KOPT-K1 (cell line): ENCODE measurements around the gene KRT84.
"Not testable (repeated sequence)": the region's sequence is repeated elsewhere in the genome, so short reads cannot be mapped to it uniquely, and the experiment has no call there.

Experiments used
- H3K27ac ChIP-seq: fragments of 200-600 bp; sonication (generic); 2 replicates; pipeline ENCODE4 v1.5.1; 2016; ENCODE audit warnings: antibody characterized with exemption, mild to moderate bottlenecking, low read depth, low read length; ENCODE audit not compliant: poor library complexity, severe bottlenecking
- H3K36me3 ChIP-seq: fragments of 200-600 bp; sonication (generic); 2 replicates; pipeline ENCODE4 v1.5.1; 2017; ENCODE audit warnings: antibody characterized with exemption, mild to moderate bottlenecking, low read length, moderate library complexity; ENCODE audit not compliant: insufficient read depth
- H3K9me3 ChIP-seq: fragments of 200-600 bp; sonication (generic); 2 replicates; pipeline ENCODE4 v1.5.1; 2017; ENCODE audit warnings: antibody characterized with exemption, low read length, mild to moderate bottlenecking; ENCODE audit not compliant: insufficient read depth, poor library complexity, severe bottlenecking

The KRT84 gene

DNA sequence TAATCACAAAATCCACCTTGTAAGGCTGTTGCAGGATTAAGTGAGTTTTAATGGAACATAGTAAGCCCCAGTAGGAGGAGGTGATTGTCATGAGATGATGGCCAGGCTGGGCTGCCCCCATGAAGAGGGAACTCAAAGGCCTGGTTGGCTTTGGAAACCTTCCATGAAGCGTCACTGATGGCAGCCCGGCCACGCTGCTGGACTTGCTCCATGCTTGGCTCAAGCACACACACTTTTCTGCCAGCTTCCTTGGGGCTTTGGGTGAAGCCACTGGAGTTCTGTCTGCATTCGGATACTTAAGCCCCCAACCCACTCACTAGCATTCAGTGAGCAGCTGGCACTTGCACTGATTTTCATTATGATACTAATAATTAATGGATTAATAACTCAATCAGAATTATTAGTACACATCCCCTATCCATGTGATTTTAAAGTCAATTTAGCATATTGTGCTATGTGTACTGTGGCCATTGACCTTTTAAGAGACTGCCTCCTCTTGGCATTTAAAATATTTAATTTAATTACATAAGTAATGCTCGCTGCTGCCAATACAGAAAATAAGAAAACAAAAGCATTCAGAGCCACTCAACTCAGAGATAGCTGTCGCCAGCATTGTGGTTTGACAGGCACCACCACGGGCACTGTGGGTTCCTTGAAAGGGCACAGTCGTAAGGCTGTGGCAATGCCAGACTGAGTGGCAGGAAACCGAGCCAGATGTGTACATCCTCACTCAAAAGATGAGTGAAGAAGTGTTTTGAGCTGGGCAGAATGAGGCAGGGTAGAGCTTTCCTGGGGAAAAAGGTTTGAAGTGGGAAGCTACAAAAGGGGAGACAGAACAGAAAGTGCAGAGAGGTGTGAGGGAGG is 34.0 kb downstream of the KRT84 start:
- H3K36me3 ChIP-seq, result no peaks in the 10 kb centered on the region
- H3K9me3 ChIP-seq, result no peaks in the 10 kb centered on the region

DNA sequence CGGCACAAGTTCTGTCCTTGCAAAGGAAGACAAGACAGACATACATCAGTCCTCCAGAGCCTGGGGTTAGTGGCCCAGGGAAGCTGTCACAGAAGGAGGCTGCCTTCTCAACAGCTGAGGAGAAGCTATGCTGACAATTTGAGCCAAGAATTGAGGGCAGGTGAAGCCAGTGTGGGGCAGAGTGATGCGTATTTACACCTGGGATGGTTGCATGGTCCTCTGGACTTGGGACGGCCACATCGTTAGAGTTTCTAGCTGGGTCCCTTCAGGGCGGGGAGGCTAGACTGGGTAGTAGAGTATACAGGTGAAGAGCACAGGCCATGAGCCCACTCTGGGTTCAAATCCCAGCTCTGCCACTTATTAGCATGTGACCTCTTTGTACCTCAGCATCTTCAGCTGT is 34.7 kb downstream of the KRT84 start:
- H3K27ac ChIP-seq, result no peak overlapping the region
- no peaks in the 10 kb centered on the region for H3K9me3 ChIP-seq
- H3K36me3 ChIP-seq, result no peaks in the 10 kb centered on the region

More for the DNA sequence above, 34.0 kb downstream of the KRT84 start:
- H3K27ac ChIP-seq, result no peak overlapping the region

DNA sequence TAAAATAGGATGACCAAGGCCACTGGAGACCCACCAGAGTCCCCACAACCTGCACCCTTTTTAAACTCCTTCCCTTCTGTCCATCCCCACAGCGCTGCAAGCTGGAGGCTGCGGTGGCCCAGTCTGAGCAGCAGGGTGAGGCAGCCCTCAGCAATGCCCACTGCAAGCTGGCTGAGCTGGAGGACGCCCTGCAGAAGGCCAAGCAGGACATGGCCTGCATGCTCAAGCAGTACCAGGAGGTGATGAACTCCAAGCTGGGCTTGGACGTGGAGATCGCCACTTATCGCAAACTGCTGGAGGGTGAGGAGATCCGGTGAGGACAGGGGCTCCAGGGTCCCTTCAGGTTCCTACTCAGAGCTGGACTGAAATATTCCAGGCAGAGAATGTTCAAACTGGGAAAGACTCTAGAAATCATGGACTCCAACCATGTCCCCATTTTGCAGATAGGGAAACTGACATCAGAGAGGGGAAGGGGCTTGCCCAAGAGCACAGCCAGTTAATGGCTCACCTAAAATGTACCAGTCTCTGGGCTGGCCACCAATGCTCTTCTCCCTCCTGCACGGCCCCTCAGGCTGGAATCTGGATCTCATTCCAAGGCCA is 35.3 kb downstream of the KRT84 start:
- no peaks in the 10 kb centered on the region for H3K36me3 ChIP-seq
- H3K27ac ChIP-seq, result no peak overlapping the region
- H3K9me3 ChIP-seq, result no peaks in the 10 kb centered on the region

DNA sequence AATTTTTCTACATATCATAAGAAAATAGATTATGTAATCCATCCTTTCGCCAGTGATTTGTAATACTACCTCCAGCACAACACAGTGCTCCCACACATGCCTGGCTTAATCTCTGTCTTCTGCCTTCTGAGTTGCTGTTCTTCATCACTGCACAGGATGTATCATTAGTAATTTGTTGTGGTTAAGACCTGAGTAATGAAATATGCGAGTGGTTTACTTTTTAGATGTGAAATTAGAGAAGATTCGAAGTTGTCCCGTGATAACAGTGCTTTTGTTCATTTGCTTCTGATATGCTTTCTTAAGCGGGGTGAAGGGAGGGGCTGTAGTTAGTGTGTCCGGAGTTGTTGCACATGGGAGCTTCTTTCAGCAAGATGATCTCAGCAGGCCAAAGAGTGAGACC is 36.3 kb downstream of the KRT84 start:
- H3K27ac ChIP-seq, result no peak overlapping the region
- no peaks in the 10 kb centered on the region for H3K36me3 ChIP-seq
- no peaks in the 10 kb centered on the region for H3K9me3 ChIP-seq

DNA sequence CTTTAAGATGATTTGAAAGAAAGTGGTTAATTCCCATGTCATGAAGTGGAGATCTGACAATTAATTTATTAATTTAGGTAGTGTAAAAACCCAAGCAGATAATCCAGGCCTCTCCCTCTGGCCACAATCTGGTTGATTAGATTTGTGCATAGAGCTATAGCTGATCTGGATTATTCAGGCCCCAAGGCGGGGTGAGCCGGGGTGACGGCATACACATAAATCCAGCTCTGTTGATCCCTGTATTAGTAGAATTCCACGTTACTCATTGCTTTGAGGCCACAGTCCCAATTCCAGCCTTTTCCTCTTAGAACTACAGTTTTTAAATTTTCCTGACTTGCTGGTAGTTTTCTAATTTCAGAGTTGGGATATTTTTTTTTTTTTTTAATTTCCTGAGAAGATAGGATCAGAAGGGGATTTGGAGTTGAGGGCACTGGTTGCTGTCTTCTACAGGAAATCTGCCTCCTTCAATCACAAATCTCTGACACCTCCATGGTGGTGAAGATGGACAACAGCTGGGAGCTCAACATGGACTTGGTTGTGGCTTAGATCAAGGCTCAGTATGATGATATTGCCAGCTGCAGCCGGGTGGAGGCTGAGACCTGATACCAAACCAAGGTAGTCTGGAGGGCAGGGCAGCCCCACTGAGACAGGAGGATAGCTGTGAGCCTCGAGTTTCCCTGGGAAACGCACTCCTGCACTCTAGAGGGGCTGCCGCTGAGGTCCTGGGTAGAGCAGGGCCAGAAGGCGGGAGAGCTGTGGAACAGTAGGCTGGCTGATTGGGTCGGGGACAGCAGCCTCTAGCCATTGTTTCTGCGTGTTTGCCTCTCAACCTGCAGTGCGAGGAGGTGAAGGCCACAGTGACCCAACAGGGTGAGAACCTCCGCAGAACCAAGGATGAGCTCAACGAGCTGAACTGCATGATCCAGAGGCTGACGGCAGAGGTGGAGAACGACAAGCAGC is 37.6 kb downstream of the KRT84 start:
- H3K9me3 ChIP-seq, result peaks cover 3% of the 10 kb centered on the region
- H3K27ac ChIP-seq, result no peak overlapping the region
- no peaks in the 10 kb centered on the region for H3K36me3 ChIP-seq

DNA sequence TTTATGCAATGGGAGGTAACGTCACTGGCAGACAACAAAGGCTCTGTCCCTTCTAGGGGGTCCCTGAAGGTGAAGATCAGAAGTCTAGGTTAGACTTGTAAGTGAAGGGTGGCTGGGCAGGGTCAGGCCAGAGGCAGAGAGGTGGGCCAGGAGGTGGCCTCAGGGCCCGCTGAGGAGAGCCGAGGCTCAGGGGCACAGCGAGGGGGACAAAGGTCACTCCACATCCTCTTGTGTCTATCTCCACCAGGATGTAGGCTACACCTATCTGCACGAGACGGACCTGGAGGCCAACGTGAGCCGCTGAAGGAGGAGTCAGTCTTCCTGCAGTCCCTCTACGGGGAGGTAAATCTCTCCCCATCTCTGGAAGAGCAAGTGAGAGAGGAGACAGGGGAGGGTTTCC is 38.4 kb downstream of the KRT84 start:
- Histone ChIP-seq H3K9me3 (peaks cover 3% of the 10 kb centered on the region), H3K27ac (no peak overlapping the region), H3K36me3 (no peaks in the 10 kb centered on the region)

DNA sequence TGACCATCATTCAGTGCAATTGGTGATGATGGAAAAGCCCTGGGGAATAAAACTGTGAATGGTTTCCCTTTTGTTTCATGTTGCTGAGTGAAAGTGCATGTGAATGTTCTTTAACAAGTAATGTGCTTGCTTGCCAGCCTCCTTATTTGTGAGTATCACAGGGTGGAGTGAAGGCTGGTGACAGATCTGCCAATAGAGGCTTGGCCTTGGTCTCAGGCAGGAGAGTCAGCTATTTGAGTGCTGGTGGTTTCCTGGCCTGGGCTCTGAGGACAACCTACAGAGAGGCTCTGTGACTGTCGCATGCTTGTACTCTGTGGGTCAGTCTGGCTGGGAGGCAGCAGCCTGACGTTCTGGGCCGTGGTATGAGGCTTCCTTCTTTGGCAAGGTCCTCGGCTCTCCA is 38.9 kb downstream of the KRT84 start:
- Histone ChIP-seq H3K36me3 (no peaks in the 10 kb centered on the region), H3K27ac (no peak overlapping the region), H3K9me3 (peaks cover 3% of the 10 kb centered on the region)

DNA sequence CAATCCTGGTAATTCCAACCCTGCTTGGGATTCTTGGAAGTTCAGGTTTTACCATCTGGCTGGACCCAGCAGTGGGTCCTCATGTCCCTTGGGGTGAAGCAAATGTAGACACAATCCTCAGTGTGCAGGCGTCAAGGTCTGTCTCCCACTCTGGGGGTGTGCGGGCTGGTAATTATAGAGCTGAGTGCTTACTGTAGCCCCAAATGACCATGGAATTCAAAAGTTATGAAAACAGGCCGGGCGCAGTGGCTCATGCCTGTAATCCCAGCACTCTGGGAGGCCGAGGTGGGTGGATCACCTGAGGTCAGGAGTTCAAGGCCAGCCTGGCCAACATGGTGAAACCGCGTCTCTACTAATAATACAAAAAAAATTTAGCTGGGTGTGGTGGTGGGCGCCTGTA is 40.4 kb downstream of the KRT84 start:
- H3K36me3 ChIP-seq, H3K9me3 ChIP-seq, H3K27ac ChIP-seq: not testable (repeated sequence)

DNA sequence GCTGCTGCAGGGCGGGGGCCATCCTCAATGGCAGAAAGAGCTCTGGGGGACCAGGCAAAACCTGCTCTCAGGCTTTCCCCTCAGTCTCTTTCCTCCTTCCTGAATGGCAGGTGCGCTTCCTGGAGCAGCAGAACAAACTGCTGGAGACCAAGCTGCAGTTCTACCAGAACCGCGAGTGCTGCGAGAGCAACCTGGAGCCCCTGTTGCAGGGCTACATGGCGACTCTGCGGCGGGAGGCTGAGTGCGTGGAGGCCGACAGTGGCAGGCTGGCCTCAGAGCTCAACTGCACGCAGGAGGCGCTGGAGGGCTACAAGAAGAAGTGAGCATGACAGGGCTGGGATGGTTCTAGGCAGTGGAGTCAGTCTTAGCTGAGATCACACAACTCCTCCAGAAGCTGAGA is 41.3 kb downstream of the KRT84 start:
- Histone ChIP-seq H3K27ac (no peak overlapping the region), H3K36me3 (no peaks in the 10 kb centered on the region), H3K9me3 (peaks cover 3% of the 10 kb centered on the region)

DNA sequence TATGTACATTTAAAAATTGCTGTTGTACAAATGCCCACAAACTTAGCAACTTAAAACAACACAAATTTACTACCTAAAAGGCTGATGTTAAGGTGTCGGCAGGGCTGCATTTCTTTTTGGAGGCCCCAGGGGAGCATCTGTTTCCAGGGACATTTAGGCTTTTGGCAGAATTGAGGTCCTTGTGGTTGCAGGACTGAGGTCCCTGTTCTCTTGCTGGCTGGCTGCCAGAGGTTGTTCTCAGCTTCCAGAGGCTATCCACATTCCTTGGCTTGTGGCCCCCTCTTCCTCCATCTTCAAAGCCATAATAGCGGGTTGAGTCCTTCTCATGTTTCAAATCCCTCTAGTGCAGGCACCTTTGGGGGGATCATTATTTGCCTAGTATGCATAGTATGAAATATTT is 41.9 kb downstream of the KRT84 start:
- Histone ChIP-seq H3K36me3 (no peaks in the 10 kb centered on the region), H3K27ac (no peak overlapping the region), H3K9me3 (peaks cover 3% of the 10 kb centered on the region)

DNA sequence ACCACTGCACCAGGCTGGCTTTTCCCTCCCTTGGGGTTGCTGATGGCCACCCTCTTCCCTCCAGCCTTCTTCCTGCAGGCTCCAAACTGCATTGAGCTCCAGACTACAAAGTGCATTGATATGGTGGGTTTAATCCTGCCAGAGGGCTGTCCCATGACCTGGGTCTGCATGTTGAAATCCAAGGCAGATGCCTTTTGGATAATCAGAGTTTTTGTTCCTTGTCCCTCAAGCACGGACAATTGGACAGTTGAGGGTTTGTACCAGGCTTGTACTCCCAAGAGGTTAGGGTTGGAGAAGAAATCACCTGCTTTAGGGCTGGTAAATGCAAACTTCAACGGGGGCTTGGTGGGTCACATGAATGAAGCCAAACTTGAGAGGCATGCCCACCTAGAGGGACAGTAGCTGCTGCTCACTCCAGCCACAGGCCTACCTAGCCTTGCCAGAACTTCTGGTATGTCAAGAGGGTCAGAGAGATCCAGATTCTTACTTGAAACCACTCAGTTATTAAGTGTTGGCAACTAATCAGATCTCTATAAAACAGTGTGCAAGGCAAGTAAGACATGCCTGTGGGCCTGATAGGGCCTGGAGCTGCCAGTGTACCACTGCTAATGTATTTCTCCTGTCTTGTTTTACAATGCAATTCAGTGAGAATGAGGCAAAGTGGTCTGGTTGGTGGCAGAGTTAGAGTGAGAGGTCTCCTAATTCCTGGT is 42.5 kb downstream of the KRT84 start:
- Histone ChIP-seq H3K27ac (no peak overlapping the region), H3K9me3 (peaks cover 3% of the 10 kb centered on the region), H3K36me3 (no peaks in the 10 kb centered on the region)

DNA sequence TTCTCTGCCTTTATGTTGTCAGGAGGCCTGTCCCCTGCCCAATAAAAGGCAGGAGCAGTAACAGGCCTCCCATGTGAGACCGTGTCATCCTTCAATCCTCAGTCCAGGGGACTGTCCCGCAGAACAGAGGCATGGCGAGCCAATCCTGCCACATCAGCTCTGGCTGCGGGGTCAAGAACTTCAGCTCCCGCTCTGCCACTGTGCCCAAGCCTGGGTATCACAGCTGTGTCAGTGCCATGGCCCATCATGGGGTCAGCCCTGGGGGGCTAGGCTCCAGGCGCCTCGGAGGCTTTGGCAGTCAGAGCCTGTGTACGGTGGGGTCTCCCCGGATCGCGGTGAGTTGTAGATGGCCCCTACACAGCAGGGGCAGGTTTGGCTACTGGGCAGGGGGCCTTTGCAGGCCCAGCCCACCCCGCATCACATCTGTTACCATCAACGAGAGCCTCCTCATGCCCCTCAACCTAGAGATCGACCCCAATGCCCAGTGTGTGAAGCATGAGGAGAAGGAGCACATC is 44.3 kb downstream of the KRT84 start:
- Histone ChIP-seq H3K27ac (no peak overlapping the region), H3K9me3 (peaks cover 8% of the 10 kb centered on the region), H3K36me3 (no peaks in the 10 kb centered on the region)

DNA sequence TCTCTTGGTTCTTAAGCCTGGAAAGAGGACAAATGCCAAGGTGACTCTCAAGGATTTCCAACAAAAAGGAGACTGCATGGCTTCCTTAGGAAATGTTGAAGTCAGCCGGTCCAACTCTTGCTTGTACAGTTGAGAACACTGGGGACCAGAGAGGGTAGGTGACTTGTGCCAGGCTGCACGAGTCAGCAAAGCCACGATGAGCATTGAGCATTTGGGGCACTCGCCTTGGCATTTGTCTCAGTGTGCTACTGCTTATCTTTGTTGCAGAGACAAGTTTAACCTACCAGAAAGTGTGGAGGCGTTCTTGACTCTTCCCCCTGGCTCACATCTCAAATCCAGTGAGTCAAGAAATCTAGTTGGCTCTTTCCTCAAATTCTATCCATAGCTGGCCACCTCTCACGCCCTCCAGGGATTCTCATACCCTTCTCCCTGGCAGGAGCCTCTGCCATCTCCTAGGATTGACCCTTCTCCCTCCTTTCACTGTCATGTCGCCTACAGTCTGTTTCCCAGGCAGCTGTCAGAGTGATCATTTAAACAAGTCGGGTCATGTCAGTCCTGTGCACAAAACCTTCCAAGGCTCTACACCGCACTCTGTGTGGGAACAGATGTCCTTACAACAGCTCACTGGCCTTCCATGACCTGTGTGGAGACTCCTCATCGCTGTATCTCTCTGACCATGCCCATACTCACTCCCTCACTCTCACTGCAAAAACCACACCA is 47.1 kb downstream of the KRT84 start:
- H3K36me3 ChIP-seq, result no peaks in the 10 kb centered on the region
- H3K9me3 ChIP-seq, result peaks cover 5% of the 10 kb centered on the region
- H3K27ac ChIP-seq, result no peak overlapping the region

DNA sequence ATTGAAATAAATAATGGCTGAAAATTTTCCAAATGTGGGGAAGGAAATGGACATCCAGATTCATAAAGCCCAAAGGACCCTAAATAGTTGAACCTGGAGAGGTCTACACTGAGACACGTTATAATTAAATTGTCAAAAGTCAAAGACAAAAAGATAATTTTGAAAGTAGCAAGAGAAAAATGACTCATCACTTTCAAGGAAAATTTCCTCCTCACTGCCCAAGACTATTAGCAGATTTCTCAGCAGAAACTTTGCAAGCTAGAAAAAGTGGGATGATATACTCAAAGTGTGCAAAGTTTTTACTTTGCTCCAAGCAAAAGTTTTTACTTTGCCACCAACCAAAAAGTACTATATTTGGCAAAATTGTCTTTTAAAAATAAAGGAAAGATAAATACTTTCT is 48.4 kb downstream of the KRT84 start:
- H3K27ac ChIP-seq, result no peak overlapping the region
- peaks cover 4% of the 10 kb centered on the region for H3K9me3 ChIP-seq
- H3K36me3 ChIP-seq, result no peaks in the 10 kb centered on the region
